ENCODE data around the gene ABLIM2.

ABLIM2 gene

DNA sequence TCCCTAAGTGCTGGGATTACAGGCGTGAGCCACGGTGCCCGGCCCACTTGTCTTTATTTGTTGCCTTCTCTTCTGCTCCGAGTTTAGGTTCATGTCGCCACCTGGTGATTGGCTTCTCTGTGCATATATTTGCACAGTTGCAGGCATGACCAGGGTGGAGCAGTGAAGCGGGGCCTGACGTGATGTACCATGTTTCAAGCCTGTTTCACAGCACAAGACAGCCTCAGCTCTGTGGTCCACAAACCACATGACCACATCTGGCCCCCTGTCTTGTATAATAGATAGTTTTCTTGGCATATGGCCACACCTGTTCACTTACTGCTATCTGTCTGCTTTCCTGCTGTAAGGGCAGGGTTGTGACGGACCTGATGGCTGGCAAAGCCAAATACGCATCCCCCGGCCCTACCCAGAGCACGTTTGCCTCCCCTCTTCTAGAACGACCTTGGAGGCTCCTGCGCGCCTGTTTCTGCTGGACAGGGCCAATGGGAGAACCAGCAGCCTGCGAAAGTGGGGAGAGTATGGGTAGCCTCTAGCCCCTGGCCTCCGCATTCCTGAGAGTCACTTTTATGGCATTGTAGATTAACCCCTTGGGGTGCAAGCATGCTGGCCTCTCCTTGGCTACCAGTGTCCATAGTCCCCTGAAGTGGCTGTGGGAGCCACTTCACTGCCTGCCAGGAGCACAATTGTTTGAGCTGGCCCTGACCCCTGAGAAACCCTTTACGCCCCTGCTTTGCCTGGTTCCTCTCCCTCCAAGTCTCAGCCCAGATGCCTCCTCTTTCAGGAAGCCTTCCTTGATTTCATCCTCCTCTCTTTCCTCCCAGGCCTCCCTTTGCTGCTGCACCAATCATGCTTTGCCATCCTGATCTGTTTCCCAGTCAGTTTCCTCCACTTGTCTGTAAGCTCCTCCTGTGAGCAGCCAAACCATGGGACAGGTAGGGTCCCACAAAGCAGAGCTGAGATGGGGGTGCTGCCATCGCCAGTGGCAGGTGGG lies 34.4 kb upstream of the ABLIM2 start:
- DNase-seq = no peak

DNA sequence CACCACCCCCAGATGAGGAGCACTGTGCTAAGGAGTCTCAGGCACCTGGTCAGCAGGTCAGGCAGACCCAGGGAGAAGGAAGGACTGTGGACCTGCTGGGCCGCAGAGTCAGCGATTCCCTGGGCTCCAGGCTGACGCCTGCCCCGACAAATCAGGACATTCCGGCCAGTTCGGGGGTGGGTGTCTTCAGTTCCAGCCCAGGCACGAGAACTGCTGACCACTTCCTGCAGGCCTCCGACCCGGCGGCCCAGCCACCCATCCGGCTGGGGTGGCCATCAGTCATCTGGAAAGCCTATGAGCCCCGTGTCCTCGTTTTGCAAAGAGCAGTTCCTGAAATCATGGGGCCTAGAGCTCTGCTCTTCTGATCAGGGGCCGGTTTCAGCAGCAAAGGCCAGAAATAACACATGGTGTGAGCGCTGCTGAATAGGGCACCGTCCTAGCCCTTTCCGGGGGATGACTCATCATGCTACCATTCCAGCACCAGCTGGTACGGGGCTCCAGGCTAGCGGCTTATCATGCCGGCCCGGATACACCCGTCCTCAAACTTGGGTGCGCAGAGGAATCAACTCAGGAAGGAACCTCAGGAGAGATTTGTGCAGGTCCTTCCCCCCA lies 32.6 kb upstream of the ABLIM2 start:
- no peak for DNase-seq

DNA sequence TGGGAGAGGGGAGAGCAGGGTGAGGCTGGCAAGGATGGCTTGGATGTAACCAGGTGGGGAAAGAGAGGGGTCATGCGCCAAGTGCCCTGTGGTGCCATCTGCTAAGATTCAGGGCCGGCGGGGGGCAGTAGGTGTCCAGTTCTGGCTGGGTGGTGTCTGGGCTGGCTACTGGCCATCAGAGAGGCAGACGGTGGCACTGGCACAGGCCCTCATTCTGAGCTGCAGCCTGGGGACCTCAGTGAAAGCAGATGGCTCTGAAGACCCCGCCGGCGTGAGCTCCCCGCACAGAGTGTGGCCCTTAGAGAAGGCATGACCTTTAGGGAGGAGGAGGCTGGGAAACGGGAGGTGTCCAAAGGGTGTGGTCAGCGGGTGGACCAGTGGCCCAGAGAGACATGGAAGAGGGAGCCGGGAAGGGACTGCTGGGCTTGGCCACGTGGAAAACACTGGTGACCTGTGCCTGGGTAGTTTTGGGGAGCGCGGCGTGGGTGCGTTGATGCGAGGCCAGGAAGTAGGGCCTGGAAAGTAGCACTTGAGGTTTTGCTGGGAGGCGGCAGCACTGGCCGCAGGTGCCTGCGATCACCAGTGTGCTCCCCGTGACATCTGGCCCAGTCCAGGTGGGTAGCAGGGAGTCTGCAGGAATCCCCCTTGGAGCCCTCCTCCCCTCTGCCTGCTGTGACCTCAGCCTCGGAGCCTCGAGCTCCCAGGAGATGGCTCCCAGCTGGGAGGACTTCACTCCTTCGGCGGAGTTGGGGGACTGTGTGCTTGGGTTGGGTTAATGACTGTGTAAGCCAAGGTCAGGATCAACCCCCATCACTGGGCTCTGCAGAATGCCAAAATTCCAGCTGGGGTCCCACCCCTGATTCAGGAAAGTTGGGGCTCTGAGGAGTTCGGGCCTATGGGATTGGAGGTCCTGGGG lies 31.2 kb upstream of the ABLIM2 start:
- no peak for DNase-seq

DNA sequence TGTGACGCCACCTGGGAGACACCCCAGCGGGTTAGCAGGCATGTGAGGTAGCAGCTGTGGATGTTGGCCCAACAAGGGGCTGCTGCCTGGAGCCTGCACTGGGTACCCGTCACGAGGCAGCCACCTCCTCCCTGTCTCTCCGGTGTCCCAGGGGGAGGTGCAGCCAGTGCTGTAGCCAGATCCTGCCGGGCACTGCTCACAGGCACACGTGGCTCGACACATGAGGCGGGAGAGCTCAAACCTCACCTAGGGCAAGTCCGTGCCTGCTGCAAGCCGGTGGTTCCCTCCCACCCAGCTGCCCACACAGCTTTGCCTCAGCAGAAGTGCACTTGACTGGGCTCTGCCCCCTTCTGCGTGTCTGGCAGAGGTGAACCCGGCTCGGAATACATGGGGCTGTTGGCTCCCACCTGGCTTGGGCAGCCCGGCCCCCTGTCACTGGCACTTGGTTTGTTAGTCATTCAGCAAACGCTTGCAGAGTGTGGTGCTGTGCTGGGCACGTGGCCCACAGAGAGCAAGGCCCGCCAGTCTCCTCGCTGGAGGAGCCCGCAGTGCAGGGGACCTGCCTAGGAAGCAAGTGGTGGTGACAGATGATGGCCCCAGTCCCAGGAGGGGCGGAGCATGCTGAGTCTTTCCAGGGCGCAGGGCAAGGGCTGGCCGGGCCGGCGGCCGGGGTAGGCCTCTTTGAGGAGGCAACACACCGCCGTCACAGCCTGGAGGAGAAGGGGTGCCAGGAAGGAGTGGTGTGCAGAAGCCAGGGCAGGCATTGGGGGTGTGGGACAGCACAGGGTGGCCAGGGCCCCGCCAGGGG lies 30.3 kb upstream of the ABLIM2 start:
- peak; percentile 93 for DNase-seq

DNA sequence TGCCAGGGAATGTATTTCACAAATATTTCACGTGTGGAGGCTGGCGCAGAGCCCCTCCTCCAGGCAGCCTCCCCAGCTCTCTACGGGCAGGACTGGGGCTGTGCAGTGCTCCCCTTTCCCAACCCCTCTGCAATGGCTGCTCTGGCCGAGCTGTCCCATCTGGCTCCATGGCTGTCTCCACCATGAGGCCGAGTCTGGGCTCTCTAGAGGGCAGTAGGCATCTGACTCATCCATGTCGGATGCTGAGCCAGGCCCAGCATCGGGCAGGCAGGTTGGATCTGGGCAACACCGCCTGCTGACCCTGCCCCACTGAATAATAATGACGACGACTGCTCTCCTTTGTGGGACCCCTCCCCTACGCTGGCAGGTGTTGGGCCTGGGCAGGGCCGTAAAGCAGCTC lies 29.5 kb upstream of the ABLIM2 start:
- DNase-seq = no peak

DNA sequence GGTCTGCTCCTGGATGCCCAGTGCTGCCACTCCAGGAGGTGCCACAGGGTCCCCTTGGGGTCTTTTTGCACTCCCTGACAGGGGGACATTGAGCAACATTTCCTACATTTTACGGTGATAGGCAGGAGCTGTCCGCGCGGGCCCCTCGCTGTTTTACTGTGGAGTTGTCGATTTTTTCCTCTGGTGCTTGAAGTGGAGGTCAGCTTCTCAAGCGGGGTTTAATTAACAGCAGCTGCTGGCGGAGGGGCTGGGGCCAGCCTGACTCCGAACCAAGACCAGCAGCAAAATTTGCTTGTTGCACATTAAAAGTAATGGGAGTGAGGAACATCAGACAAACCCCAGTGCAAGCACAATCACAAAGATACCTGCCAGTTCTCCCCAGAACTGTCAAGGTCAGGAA lies 27.3 kb upstream of the ABLIM2 start:
- no peak for DNase-seq

DNA sequence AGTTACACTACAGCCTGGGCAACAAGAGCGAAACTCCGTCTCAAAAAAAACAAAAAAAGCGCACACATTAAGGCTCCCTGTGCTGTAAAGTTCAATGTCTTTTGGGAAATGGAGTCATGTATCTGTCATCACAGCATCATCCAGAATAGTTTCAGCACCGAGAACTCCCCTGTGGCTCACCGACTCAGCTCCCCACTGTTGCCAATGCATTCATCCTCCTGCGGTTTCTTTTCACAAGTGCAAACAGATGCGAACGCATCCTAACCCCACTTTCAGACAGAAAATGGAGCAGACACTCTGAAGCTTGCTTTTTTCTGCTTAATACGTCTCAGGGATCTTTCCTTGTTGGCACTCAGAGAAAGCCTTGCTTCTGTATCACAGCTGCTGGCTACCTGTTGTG lies 26.7 kb upstream of the ABLIM2 start:
- no peak for DNase-seq

DNA sequence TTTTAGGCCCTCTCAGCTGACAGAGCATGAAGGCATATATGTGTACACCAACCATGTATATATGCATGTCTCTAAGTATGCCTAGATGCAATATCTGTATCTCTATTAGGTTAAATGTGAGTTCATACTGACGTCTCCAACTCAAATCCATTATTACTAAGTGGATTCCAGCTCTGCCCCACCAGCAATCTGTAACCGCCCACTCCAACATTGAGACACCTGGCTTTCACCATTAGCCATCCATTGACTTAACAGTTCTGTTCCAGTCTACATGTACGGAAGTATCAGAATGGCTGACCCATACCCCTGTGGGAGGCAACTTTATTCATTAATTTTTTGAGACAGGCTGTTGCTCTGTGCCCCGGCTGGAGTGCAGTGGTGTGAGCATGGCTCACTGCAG lies 25.4 kb upstream of the ABLIM2 start:
- DNase-seq = no peak

DNA sequence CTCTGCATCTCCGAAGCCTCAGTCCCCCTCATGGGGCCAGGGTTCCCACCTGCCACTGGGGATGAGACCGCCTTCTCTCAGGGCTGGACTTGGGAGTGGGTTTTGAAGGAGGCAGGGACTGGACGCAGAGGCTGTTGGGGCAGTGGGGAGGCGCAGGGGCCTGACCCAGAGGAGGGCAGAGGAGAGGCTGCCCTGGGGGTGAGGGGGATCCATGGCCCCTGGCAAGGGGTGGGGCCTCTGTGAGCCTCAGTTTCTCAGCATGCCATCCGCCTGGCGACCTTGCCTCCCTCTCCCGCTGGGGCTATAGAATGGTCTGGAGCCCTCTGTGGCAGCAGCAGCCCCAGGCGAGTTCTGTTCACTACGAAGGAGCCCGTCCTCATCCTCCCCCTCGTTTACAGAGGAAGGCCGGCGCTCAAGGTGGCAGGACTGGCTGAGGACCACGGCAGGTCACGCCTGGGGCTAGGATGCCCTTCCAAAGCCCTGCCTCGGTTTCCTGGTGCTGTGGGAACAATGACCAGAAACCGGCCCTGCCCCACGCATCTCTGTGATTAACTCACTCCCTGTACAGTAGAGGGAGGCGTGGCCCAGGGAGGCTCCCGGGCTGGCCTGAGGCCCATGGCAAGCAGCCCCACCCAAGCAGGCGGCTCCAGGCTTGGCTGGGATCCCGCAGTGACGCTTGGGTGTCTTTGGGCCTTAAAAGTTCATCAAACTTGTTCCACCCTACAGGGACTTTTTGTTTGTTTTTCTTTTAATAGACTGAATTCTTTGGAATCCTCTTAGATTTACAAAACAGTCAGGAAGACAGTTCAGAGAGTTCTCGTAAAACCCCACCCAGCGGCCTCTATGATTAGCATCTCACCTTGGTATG lies 24.5 kb upstream of the ABLIM2 start:
- no peak for DNase-seq

DNA sequence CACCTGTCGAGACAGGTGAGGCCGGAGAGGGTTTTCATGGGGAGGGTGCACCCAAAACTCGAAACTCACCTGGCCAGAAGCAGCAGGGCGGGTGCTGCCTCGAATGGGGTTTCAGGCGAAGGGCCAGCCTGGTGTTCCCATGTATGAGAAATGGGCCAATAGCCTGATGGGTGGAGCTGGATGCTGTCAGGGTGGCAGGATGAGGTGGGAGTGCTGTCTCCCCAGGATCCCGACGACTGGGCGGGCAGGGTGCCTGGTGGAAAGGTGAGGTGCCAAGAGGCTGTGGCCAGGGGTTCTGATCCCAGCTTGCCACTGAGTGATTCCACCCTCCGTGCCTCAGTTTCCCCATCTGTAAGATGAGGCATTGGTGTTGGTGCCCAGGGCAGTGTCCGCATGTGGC lies 23.7 kb upstream of the ABLIM2 start:
- DNase-seq = no peak

DNA sequence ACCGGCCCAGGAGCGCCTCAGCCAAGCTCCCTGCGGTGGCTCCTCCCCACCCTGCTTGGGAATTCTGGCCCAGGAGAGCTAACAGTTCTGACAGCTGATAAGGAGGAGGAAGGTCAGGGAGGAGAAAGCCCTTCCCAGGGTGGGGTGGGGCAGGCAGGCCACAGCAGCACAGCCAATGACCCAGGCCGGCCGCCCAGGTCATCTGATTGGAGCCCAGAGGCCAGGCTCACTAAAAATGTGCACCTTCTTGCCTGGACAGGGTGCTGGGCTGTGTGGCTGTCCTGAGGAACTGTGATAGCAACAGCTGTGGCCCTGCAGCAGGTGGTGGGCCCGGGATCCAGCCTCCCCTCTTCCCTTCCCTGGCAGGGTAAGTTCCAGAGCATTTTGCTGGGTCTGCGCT lies 23.2 kb upstream of the ABLIM2 start:
- no peak for DNase-seq

DNA sequence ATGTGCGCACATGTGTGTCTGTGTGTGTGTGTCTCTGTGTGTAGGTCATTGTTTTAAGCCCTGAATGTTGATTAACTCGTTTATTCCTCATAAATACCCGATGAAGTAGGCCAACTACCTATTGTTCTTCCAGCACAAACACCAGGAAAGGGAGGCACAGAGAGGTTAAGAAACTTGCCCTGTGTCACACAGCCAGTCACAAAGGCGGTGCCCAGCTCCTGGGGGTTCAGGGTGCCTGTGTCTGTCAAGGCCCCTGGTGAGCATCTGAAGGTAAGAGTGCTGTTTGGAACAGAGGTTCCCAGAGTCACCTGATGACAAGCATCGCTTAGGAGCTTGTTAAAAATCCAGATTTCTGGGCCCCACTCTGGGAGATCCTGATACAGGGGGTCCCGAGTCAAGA lies 22.5 kb upstream of the ABLIM2 start:
- no peak for DNase-seq

DNA sequence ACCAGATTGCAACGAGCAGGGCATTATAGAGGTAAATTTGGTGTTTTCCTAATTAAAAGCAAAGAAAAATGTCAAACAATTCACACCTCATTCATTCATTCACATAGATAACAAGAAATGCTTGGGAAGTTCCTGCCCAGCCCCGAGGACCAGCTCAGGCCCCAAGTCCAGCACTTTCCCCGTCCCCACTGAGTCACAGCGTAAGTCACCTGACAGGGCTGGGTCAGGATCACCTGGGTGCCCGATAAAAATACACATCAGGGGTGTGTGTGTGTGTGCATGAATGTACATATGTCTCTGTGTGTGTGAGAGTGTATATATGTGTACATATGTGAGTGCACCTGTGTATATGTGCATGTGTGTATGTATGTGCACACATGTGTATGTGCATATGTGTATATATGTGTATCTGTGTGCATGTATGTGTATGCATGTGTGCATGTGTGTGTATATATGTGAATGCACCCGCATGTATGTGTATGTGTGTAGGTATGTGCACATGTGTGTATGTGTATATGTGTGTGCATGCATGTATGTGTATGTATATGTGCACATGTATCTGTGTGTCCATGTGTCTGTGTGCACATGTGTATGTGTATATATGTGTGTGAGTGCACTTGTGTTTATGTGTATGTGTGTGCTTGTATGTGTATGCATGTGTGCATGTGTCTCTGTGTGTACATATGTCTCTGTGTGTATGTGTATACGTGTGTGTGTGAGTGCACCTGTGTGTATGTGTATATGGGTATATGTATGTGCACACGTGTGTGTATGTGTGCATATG lies 21.9 kb upstream of the ABLIM2 start:
- DNase-seq = no peak

DNA sequence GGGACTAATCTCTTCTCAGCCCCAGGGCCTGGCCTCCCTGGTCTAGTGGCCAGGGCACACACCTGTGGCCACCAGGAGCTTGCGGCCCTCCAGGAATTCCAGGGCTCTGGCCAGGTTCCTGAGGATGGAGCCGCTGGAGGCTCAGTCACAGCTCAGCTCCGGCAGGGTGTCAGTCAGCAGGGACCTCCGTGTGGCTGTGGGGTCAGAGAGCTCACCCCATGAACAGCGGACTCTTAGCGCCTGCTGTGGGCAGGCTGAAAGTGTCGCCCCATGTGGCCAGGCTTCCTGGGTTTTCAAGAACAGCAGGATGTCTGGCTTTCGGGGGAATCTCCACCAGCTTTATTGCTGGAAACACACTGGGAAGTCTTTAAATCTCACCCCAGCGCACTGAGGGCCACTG lies 21.2 kb upstream of the ABLIM2 start:
- DNase-seq = no peak

DNA sequence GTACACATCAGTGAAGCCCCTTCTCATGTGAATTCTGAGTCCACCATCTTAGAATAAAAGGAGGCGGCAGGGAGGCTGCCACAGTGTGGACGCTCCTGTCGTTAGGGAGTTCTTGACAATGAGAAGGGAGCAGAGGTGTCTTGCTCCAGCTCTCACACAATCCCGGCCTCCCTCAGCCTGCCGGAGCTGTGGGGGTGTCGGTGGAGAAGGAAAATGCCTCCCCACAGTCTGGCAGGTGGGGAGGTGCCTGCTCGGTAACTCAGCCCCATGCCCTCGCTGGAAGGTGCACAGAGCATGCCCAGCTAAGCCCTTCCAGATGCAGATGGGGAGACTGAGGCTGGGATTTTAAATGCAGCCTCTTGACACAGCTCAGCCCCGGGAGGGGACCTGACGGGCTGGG lies 20.5 kb upstream of the ABLIM2 start:
- no peak for DNase-seq

DNA sequence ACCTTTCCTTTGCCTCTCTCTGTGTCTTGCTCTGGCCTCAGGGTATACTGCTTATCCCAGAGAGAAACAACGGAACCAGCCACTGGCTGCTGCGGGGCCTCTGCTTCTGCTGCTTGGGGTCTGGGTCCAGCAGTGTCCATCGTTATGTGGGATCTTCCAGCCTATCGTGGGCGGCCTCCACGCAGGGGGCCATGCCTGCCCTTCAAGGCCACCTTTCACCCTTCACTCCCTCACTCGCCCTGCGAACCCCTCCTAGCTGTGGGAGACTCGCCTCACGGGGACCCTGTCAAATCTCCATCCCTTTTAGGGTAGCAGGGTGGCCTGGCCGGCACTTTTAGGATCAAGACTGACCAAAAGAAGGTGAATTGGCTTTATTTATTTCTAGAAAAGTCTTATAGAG lies 19.3 kb upstream of the ABLIM2 start:
- no peak for DNase-seq

DNA sequence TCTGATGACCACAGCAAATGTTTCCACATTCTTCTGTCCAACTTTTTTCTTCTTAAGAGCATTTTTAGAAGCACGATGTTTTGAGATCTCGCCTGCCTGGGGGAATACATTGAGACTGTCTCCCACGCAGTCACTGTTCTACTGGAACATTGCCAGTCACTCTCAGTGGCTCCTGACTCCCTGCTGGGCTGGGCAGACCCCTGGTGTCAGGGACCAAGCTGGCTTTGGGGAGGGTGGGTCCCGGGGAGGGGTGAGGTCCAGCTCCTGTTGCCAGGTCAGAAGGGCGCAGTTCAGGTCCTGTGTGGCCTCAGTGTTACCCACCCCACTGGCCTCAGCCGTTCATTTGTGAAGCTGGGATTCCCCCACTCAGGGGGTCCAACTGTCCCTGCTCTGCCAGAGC lies 18.9 kb upstream of the ABLIM2 start:
- no peak for DNase-seq

DNA sequence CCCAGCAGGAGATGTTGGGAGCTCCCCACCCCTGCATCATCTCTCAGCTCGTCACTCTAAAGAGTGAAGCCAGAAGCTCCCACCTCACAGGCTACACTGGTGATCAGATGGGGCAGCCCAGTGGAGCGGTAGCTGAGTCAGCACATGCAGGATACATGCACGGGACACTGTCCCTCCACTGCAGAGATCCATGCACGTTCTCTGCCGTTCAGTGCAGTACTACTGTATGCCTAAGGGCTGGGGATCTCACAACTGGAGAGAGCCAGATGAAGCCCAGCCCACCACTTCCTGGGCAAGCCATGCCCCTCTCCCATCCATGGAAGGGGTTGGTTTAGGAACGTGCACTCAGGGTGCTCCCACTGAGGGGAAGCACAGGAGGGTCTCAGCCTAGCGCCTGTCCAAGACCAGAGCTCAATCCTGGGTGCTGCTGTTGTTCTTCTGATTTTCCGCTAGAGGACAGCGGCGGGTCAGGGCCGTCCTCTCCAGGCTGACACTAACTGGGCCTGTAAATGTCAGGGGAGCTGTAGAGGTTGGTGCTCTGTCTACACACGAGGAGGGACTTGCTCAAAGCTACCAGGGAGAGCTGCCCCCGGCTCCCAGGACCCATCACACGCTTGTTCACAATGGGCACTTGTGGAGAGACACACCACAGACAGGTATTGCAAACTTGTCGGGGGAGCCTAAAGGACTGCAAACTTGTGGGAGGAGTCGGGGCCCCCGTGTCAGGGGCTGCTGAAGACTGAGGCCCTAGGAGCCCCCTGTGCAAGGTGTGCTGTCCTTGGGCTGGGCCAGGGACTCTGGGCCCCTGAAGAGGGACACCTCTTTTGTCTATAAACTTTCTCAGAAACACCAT lies 18.2 kb upstream of the ABLIM2 start:
- no peak for DNase-seq

DNA sequence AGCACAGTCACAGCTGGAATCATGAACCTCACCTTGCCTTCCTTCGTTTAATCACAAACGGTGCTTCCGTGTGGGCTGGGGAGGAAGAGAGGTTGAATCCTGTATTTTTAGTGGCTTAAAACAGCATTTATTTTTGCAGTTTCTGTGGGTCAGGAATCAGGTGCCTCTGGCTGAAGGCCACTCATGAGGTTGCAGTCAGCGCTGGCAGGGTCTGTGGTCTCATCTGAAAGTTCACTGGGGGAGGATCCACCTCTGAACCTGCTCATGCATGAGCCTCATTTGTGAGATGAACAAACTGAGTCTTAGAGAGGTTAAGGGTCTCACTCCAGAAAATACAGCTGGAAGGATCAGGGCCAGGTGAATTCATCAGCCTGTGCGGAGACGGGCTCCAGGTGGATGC lies 17.1 kb upstream of the ABLIM2 start:
- DNase-seq = no peak

DNA sequence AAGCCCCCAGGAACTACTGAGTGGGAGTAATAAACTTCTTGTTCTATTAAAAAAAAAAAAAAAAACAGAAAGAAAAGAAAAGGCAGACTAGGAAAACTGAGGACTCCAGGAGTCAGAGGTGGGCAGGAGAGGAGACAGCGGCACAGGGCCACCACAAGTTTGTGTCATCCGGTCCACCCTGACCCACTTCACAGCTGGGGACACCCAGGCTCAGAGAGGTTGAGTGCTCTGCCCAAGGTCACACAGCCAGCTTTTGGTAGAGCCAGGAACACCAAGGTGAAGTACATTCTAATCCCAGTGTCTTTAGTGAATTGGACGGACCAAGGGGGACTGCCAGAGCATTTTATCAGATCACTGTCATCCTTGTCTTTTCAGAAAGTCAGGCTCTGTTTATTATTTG lies 16.4 kb upstream of the ABLIM2 start:
- no peak for DNase-seq
